Prostate gland (tissue), 2 donors: Measurements from ENCODE around the gene EXD3.

Source experiments
- CTCF ChIP-seq, 4 experiments: fragments of 200-600 bp in 2 of 4; fragments of 450-650 bp in 2 of 4; sonication (generic) in 2 of 4; IDR thresholded peaks; 1 replicate in 3 of 4; 2 replicates in 1 of 4; pipeline ENCODE4 v1.5.1; 2016 to 2019; ENCODE audit warnings: antibody characterized with exemption in 4 of 4, mild to moderate bottlenecking in 2 of 4, moderate library complexity in 2 of 4
- POLR2A ChIP-seq: fragments of 450-650 bp; IDR thresholded peaks from one replicate; pipeline ENCODE4 v1.6.1; 2016; ENCODE audit warnings: antibody characterized with exemption, mild to moderate bottlenecking
- POLR2AphosphoS5 ChIP-seq: sonication (generic); formaldehyde crosslinking; IDR thresholded peaks from one replicate; pipeline ENCODE4 v1.6.1; 2017; ENCODE audit warnings: antibody characterized with exemption

GRCh38 chr9:137396227-137396626 is 26.7 kb downstream of the EXD3 start:
- TF ChIP-seq POLR2A (no peak), CTCF (IDR thresholded peaks at IDR 0.05) (no peak), POLR2AphosphoS5 (no peak)
